ENCODE results near the gene CHST8.

Gene CHST8

GRCh38 chr19:33620611-33621010 is 1.1 kb upstream of the CHST8 start:
- DNase-seq = no peak

DNA sequence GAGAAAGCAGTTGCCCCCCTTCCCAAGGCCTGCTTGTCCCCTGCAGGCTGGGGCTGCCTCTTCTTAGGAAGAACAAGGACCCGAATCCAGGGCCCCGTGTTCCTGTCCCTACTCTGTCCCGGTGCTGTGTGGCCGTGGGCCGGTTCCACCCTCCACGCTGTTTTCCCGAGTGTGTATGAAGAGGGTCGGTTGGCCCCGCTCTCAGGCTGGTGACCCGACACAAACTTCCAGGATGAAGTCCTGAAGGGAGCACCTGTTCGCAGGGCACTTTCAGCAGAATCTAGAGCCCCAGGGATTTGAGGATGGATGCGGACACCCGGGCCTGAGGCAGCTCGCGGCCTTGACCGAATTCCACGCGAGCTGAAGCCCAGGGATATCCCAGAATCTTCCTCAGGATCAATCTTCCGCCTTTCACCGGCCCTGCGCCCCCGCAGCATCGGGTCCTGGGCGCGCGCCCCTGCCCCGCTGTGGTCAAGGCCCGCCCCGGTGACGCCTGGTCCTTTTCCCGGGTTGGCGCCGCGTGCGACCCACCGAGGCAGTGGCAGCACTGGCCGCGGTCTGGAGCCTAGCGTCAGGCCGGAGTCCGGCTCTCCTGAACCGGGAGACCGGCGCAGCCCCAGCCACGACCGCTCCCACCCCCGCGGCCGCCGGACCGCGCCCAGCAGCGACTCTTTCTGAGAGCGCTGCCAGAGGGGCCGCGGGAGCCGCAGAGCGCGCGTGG is 528 bp upstream of the CHST8 start:
- DNase-seq = no peak

- no peak for DNase-seq
Observed at GRCh38 chr19:33622505-33622808, 704 bp downstream of the CHST8 start.

DNA sequence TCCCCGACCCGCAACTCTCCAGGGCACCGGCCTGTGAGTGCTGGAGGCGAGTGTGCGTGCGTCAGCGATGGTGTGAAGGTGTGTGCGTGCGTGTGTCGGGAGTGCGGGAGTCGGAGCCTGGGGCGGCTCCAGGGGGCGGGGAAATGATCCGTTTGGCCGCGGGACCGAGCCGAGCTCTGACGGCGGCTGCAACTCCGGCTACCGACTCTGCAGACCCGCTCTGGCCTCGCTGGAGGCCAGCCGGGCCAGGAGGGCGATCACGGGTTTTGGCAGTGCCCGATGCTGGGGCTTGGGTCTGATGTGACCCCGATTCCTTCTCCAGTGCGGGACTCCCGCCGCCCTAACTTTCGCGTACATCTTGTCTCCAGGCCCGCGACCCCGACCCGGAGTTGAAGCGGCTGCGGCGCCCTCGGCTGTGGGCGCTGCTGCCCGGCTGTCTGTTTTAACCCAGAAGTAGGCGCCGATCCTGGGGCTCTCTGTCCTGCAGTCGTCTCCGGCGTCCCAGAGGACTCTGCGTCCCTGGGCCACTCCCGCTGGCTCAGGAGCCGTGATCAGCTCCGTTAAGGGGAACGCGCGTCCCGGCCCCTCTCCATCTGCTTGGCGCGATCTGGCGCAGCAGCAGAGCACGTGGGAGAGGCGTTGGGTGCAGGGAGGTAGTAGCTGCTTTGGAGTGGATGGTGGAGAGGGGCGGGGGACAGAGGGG is 1.2 kb downstream of the CHST8 start:
- DNase-seq = no peak

DNA sequence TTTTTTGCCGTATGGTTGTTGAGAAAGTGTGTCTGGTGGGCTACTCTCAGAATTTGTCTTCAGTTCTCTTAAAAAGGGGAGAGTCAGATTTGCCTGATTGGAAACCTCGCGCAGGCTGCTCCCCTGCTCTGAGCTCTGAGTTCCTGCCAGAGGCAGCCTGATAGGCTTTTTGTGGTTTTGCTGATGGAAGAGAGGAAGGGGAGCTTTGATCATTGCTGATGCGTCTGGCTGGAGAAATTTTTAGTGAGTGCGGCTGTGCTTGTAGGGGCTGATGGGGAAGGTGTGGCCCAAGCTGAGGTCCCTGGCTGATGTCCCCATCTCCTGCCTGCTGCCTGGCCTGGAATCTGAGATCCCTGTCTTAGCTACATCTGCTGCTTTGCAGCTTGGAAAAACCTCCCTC is 2.8 kb downstream of the CHST8 start:
- DNase-seq = no peak

DNA sequence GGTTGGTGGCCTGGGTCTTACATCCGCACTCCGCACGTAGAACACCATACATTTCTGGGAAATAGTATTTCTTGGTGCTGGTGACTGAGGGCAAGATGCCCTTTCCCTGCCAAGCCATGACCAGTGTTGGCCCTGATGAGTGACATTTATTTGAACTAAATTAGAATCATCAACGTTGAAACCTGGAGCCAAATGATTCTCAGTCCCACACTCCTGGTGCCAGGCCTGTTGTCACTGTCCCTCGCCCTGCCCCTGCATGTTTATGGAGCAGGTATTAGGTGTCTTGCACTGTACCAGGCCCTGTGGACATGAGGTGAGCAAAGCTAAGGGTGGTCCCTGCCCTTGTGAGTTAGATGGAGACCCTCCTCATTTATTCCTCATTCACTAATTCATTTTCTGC is 5.8 kb downstream of the CHST8 start:
- DNase-seq = no peak

GRCh38 chr19:33627962-33628839 is 6.4 kb downstream of the CHST8 start:
- no peak for DNase-seq

- DNase-seq = no peak
Observed at GRCh38 chr19:33628921-33629825, 7.4 kb downstream of the CHST8 start.

- DNase-seq = no peak
Observed at GRCh38 chr19:33629826-33630375, 8.1 kb downstream of the CHST8 start.

- no peak for DNase-seq
Observed at GRCh38 chr19:33630880-33631608, 9.3 kb downstream of the CHST8 start.

DNA sequence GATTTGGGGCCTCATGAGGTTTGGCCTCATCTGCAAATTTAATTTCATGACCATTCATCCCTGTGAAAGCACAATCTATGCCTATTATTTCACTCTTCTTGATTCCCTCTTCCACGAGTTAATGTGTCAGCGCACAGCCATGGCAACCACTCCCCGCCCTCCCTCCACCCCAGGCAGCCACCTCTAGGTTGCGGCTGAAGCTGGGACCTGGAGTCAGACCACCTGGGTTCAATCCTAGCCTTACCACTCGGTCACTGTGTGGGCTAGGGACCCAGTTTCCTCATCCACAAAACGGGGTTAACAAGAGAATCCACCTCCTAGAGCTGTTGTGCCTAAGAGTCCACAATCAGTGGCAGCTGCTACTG is 9.8 kb downstream of the CHST8 start:
- no peak for DNase-seq

DNA sequence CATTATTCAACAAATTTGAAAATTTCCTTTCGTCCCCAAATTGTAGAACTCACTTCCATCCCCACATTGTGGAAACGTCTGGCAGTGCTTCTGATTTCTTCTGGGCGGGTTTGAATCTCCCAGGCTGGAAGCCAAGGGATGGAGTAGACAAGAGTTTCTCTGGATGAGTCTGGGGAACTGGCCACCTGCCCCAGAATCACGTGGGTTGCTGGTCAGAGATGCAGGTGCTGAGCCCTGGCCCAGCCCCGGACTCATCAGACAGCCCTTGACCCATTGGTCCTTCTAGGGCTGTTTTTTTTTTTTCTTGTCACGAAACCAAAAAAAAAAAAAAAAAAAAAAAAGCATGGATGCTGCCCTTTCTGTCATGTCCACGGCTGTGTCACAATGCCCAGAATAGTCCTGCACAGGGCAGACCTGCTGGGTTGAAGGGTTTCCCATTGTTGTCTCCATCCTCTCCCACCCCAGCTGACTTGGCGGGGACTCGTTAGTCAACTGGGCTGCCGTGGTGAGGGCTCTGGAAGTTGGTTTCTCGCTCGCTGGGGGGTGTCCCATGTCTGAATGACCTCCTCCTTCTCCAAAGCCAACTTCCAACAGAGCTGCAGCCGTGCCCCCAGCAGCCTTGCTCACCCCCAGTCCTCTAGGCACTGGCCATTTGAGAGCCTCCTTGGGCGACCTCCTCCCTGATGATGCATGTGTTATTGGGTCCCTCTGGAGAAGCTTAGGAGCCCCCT is 12.8 kb downstream of the CHST8 start:
- DNase-seq = no peak

DNA sequence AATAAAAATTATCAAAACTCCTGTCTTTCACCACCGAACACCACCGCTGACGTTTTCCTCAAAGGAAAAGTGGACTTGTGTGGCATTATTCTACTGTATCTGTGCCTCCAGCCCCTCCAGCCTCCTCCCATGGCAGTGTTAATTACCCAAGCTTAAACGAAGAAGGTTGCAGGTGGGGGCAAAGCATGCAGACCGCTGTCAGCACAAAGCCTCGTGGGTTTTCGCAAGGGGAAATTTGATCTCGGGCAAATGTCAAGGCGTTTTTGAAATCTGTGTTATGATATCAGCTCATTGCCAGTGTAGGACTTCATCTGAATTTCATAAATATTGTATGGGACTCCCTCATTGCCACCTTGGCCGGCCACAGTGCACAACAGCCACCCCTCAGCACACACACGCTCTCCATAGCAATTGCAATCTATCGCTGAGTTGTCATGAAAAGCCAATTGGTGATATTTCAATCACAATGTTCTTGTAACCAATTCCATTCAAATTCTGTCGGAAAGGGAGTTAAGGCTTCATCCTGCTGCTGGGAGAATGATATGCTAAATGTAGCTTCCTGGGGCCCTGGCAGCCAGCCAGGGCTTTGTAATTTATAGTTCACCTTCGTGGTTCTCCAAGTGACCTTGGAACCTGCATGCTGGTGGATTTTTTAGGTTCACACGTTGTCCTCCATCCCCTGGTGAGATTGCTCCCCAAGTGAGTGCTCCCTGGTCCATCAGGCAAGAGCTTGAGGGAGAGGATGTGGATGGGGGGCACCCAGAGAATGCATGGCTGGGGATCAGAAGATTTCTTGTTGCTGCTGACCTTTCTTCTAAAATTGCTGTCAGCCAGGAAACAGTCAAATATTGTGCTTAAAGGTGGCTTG is 16.6 kb downstream of the CHST8 start:
- DNase-seq = no peak

DNA sequence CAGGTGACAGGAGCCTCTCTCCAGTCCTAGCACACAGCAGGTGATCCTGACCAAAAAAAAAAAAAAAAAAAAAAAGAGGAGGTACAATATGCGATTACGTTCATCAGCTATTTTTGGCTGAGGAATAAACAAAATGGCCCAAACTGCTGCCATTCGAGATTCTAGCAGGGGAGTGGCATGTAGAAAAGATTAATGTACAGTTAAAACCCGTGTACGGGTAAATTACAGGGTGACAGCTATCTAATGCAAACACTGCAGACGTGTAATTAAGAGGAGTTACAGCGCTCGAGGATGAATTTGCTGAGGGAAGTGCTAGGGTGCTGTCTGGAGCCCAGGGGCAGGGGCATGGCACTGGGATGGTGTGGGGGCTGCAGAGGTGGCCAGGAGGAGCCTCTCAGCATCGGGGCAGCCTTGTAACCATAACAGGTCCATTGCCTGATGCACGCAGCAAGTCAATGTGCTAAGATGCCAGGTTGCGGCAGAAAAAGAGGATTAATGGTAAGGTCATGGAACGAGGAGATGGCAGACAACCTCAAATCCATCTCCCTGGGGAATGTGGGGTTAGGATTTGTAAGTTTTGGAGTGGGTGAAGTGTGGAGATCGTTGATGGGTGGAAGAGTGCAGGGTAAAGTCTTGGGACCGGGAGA is 17.4 kb downstream of the CHST8 start:
- no peak for DNase-seq

DNA sequence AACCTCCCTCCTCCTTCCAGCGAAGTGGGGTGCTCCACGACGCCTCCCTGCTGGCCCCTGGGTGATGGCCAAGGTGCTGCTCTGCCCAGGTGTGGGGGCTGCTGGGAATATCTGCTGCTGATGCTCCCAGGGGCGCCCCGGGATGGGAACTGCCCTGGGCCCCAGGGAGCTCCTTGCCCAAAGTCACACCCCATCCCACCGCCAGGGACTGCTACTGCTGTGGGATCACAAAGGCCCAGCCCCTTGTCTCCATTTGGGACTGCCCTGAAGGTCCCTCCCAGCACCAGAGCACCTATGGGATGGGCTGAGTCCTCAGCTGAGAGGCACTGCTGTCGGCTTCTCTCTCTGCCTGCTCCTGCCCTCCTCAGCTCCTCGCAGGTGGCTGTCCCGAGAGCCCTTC is 19.0 kb downstream of the CHST8 start:
- DNase-seq = no peak

- no peak for DNase-seq
Observed at GRCh38 chr19:33641261-33641660, 19.5 kb downstream of the CHST8 start.

- DNase-seq = no peak
Observed at GRCh38 chr19:33641956-33642498, 20.3 kb downstream of the CHST8 start.

DNA sequence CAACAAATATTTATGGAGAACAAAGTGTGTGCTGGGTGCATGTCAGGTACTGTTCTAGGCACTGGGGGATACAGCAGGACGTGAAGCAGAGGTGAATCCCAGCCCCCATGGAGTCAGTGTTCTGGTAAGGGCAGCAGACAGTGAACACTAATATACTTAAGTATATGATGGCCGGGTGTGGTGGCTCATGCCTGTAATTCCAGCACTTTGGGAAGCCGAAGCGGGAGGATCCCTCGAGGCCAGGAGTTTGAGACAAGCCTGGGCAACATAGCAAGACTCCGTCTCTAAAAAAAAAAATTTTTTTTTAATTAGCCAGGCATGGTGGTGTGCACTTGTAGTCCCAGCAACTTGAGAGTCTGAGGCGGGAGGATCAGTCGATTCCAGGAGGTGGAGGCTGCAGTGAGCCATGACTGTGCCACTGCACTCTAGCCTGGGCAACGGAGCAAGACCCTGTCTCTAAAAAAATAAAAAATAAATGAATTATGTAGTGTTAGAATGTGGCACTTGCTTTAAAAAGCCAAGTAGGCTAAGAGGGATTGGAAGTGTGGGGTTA is 22.6 kb downstream of the CHST8 start:
- no peak for DNase-seq

DNA sequence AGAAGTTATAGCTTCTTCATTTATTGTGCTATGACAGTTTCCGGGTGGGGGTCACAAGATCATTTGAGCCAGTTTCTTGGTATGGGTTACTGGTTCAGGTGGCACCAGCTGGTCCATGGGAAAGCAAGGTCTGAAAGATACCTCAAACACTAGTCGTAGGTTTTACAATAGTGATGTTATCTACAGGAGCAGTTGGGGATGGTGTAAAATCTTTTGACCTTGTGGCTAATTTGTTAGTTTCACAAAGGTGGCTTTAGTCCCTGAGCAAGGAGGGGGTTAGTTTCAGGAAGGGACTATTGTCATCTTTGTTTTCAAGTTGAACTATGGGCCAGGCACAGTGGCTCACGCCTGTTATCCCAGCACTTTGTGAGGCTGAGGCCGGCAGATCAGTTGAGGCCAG is 24.6 kb downstream of the CHST8 start:
- DNase-seq = no peak

All from CD4-positive, alpha-beta T cell treated with Interferon gamma for 1 hour (primary cell).